ENCODE results near the gene HDAC4.

- TF ChIP-seq JUND (IDR thresholded peaks at IDR 0.05) (no peak), POLR2A (IDR thresholded peaks at IDR 0.05; ENCODE audit: borderline replicate concordance, extremely low read depth, insufficient read depth, insufficient read length) (no peak), ATF3 (IDR thresholded peaks at IDR 0.05) (no peak), ZNF274 (IDR thresholded peaks at IDR 0.05; ENCODE audit: low read depth, low read length) (no peak), EZH2 (IDR thresholded peaks at IDR 0.05) (no peak), EZH2phosphoT487 (IDR thresholded peaks at IDR 0.05; ENCODE audit: borderline replicate concordance) (no peak), TCF7L2 (IDR thresholded peaks at IDR 0.05; ENCODE audit: borderline replicate concordance, extremely low read depth, insufficient read depth, insufficient read length) (no peak), RAD21 (IDR thresholded peaks at IDR 0.05; ENCODE audit: low read depth) (no peak), CEBPB (IDR thresholded peaks at IDR 0.05; ENCODE audit: low read depth) (no peak)
- TF ChIP-seq, protein P1, sequence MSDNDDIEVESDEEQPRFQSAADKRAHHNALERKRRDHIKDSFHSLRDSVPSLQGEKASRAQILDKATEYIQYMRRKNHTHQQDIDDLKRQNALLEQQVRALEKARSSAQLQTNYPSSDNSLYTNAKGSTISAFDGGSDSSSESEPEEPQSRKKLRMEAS (IDR thresholded peaks at IDR 0.05) = no peak
- TF ChIP-seq, protein P2, sequence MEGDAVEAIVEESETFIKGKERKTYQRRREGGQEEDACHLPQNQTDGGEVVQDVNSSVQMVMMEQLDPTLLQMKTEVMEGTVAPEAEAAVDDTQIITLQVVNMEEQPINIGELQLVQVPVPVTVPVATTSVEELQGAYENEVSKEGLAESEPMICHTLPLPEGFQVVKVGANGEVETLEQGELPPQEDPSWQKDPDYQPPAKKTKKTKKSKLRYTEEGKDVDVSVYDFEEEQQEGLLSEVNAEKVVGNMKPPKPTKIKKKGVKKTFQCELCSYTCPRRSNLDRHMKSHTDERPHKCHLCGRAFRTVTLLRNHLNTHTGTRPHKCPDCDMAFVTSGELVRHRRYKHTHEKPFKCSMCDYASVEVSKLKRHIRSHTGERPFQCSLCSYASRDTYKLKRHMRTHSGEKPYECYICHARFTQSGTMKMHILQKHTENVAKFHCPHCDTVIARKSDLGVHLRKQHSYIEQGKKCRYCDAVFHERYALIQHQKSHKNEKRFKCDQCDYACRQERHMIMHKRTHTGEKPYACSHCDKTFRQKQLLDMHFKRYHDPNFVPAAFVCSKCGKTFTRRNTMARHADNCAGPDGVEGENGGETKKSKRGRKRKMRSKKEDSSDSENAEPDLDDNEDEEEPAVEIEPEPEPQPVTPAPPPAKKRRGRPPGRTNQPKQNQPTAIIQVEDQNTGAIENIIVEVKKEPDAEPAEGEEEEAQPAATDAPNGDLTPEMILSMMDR (IDR thresholded peaks at IDR 0.05 in 2 of 3, conservative IDR thresholded peaks at IDR 0.05 in 1 of 3; ENCODE audit: borderline replicate concordance in 1 of 3, insufficient read depth in 1 of 3, low read depth in 2 of 3, low read length in 2 of 3) = no peak
These were observed 19.8 kb downstream of the HDAC4 start for GRCh38 chr2:239380831-239381708.
